ENCODE results near the gene MPIG6B. TPM values are rescaled to one million over a fixed set of nuclear protein-coding genes. Genes with fewer than 3 reads are reported as not detected.
A peak's percentile ranks its signal among the peaks of the same experiment; 100 is the strongest.

MPIG6B gene
- total RNA-seq, 3 donors from 2014 or later: 0.16 TPM; not detected in 2

- Histone ChIP-seq H3K4me1 (no peaks in the 10 kb centered on the region), H3K27ac (no peak overlapping the region), H3K9me3 (no peaks in the 10 kb centered on the region), H3K27me3 (no peaks in the 10 kb centered on the region), H3K4me3 (no peak overlapping the region), H3K36me3 (peaks cover 8% of the 10 kb centered on the region)
- intact Hi-C loops (cut with DNase I; ENCODE audit: low total_unique reads): loop anchor here (10.0 kb wide), 1 partner anchor 263 kb away; the partner anchor contains the start of genes NELFE and SKIC2
- TF ChIP-seq POLR2AphosphoS5 (IDR thresholded peaks at IDR 0.05): no peak
- no peak for TF ChIP-seq CTCF (IDR thresholded peaks at IDR 0.05)
- TF ChIP-seq POLR2A (IDR thresholded peaks at IDR 0.05): no peak
- DNase-seq (ENCODE audit: low spot score in 2 of 2): no peak
Observed at GRCh38 chr6:31691564-31692108, 31.5 kb upstream of the MPIG6B start.

GRCh38 chr6:31692353-31692752 is 30.8 kb upstream of the MPIG6B start:
- intact Hi-C loops (cut with DNase I; ENCODE audit: low total_unique reads): loop anchor here (10.0 kb wide), 1 partner anchor 262 kb away; the partner anchor contains the start of genes NELFE and SKIC2
- no peak overlapping the region for H3K4me3 ChIP-seq
- peaks cover 1% of the 10 kb centered on the region for H3K36me3 ChIP-seq
- H3K27me3 ChIP-seq: no peaks in the 10 kb centered on the region
- DNase-seq (ENCODE audit: low spot score in 2 of 2): no peak
- no peak overlapping the region for H3K27ac ChIP-seq
- TF ChIP-seq POLR2AphosphoS5 (IDR thresholded peaks at IDR 0.05) (no peak), POLR2A (IDR thresholded peaks at IDR 0.05) (no peak), CTCF (IDR thresholded peaks at IDR 0.05) (no peak)
- no peaks in the 10 kb centered on the region for H3K4me1 ChIP-seq
- no peaks in the 10 kb centered on the region for H3K9me3 ChIP-seq

DNA sequence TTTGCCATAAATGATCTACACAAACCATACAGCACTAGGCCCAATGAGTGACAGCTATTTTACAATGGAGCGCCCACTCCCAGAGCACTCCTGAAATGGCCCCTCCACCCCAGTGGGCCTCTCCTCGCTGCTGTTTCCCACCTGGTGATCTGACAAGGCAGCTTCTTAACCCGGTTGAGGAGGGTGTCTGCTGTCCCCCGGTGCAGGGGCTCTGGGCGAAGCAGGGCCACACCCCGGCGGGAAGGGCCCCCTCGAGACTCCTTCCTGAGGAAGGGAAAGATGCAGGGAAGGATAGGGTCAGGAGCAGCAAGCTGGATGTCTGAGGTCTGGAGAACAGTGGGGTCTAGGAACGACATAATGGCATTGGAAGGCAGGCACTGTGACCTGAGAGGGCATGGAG is 30.3 kb upstream of the MPIG6B start:
- no peak for DNase-seq (ENCODE audit: low spot score in 2 of 2)
- Histone ChIP-seq H3K27me3 (no peaks in the 10 kb centered on the region), H3K27ac (no peak overlapping the region), H3K9me3 (no peaks in the 10 kb centered on the region), H3K4me3 (no peak overlapping the region), H3K4me1 (no peaks in the 10 kb centered on the region), H3K36me3 (no peaks in the 10 kb centered on the region)
- intact Hi-C loops (cut with DNase I; ENCODE audit: low total_unique reads): loop anchor here (10.0 kb wide), 1 partner anchor 262 kb away; the partner anchor contains the start of genes NELFE and SKIC2
- TF ChIP-seq CTCF (IDR thresholded peaks at IDR 0.05): no peak
- no peak for TF ChIP-seq POLR2A (IDR thresholded peaks at IDR 0.05)
- no peak for TF ChIP-seq POLR2AphosphoS5 (IDR thresholded peaks at IDR 0.05)

- no peaks in the 10 kb centered on the region for H3K27me3 ChIP-seq
- H3K4me1 ChIP-seq: no peaks in the 10 kb centered on the region
- H3K27ac ChIP-seq: no peak overlapping the region
- intact Hi-C loops (cut with DNase I; ENCODE audit: low total_unique reads): loop anchor here (10.0 kb wide), 1 partner anchor 261 kb away; the partner anchor contains the start of genes NELFE and SKIC2
- no peak for DNase-seq (ENCODE audit: low spot score in 2 of 2)
- TF ChIP-seq POLR2A (IDR thresholded peaks at IDR 0.05) (no peak), POLR2AphosphoS5 (IDR thresholded peaks at IDR 0.05) (no peak), CTCF (IDR thresholded peaks at IDR 0.05) (no peak)
- no peaks in the 10 kb centered on the region for H3K9me3 ChIP-seq
- no peaks in the 10 kb centered on the region for H3K36me3 ChIP-seq
- H3K4me3 ChIP-seq: no peak overlapping the region
Observed at GRCh38 chr6:31693535-31693934, 29.6 kb upstream of the MPIG6B start.

- no peak for DNase-seq (ENCODE audit: low spot score in 2 of 2)
- H3K36me3 ChIP-seq: no peaks in the 10 kb centered on the region
Observed at GRCh38 chr6:31697555-31697954, 25.6 kb upstream of the MPIG6B start.

More at GRCh38 chr6:31697555-31697954, 25.6 kb upstream of the MPIG6B start:
- Histone ChIP-seq H3K4me3 (no peak overlapping the region), H3K27me3 (no peaks in the 10 kb centered on the region), H3K4me1 (peaks cover 4 to 11% of the 10 kb centered on the region in 2 donors), H3K27ac (peak overlapping the region in 1 of 2 donors; percentile 1), H3K9me3 (no peaks in the 10 kb centered on the region)
- TF ChIP-seq CTCF (IDR thresholded peaks at IDR 0.05) (no peak), POLR2A (IDR thresholded peaks at IDR 0.05) (no peak), POLR2AphosphoS5 (IDR thresholded peaks at IDR 0.05) (no peak)
- intact Hi-C loops (cut with DNase I; ENCODE audit: low total_unique reads): loop anchor here (10.0 kb wide), 1 partner anchor 257 kb away; the partner anchor contains the start of genes NELFE and SKIC2

All from breast epithelium (tissue), 4 donors.